Left colon (tissue), 2 donors: ENCODE results near the gene FLCN. TPM values are rescaled to one million over a fixed set of nuclear protein-coding genes. Genes with fewer than 3 reads are reported as not detected.

Experiments used
- total RNA-seq, 2 donors: library from RNA; stranded (reverse); fragmentation: NEBNext Ultra II Directional; extraction: Animal tissue kit (Norgen Biotek cat#: 25700); gene quantifications; one replicate each; pipeline ENCODE4 v1.2.1, GENCODE V29; 2021
- donor health status: DM: no; HTN: no; CAD: no.
- donor health status: DM: yes; HTN: yes; CAD: no.

FLCN gene
- total RNA-seq, 2 donors from 2014 or later, result 46.9 to 50.1 TPM

Other genes starting within 250 kb of the FLCN start
- gene MPRIP, start 194.7 kb downstream of the FLCN start, total RNA-seq, result 100 to 1,000 TPM; 160 to 169 TPM
- 1 to 10 TPM in 1 of 2 donors, under 1 TPM in 1; 0.98 to 1.3 TPM for gene PLD6, start 30.8 kb downstream of the FLCN start, total RNA-seq
- gene COPS3, start 44.1 kb upstream of the FLCN start, total RNA-seq, result 10 to 100 TPM; 33.8 to 40.7 TPM
- gene NT5M, start 66.2 kb upstream of the FLCN start, total RNA-seq, result 1 to 10 TPM; 1.6 TPM
- gene MED9, start 239.8 kb upstream of the FLCN start, total RNA-seq, result 10 to 100 TPM; 19.5 to 20.4 TPM